IMR-90 (cell line): ENCODE results near the gene TMEM120A. TPM values are rescaled to one million over a fixed set of nuclear protein-coding genes. Genes with fewer than 3 reads are reported as not detected.

Experiments
- ATAC-seq: fragments of 200-7000 bp; cut with Tn5 transposase; 2 replicates; pipeline ENCODE4 v1.9.1; 2020; ENCODE audit warnings: low read depth, mild to moderate bottlenecking, moderate library complexity
- BruUV-seq: library from RNA; stranded (reverse); fragments of 400-500 nt; replicated peaks from 2 replicates; lab custom pipeline; 2021; lab: Mats Ljungman, UMichigan
- CTCF ChIA-PET: fragments of 300-600 bp; formaldehyde crosslinking; extraction: SDS; loops from one replicate; lab custom pipeline; 2021; ENCODE audit warnings: antibody characterized with exemption; lab: Yijun Ruan, JAX
- POLR2A ChIA-PET: fragments of 300-600 bp; sonication (Branson Sonifier 250); formaldehyde crosslinking; loops from one replicate; lab custom pipeline; 2022; ENCODE audit warnings: antibody characterized with exemption; ENCODE audit not compliant: unreplicated experiment; lab: Charles Lee
- DNase-seq: peaks from one replicate; pipeline ENCODE4 v3.0.0; 2013
- H2AFZ ChIP-seq: replicated peaks from 2 replicates; pipeline ENCODE3; 2013; ENCODE audit warnings: low read length, mild to moderate bottlenecking; ENCODE audit not compliant: poor library complexity
- H2AK5ac ChIP-seq: 2 replicates; pipeline ENCODE4 v1.6.1; 2013; ENCODE audit warnings: low read depth, low read length, inconsistent platforms
- H2AK9ac ChIP-seq: replicated peaks from 2 replicates; pipeline ENCODE3; 2013; ENCODE audit warnings: mild to moderate bottlenecking, low read depth, low read length, moderate library complexity; ENCODE audit not compliant: poor library complexity
- H2BK120ac ChIP-seq: 2 replicates; pipeline ENCODE4 v1.6.1; 2013; ENCODE audit warnings: low read depth, low read length, inconsistent platforms
- H2BK15ac ChIP-seq: 3 replicates; pipeline ENCODE4 v1.6.1; 2013; ENCODE audit warnings: low read depth, low read length, inconsistent platforms
- H2BK20ac ChIP-seq: 2 replicates; pipeline ENCODE4 v1.6.1; 2013; ENCODE audit warnings: low read depth, mild to moderate bottlenecking, inconsistent platforms, low read length, moderate library complexity
- H2BK5ac ChIP-seq: 2 replicates; pipeline ENCODE4 v1.6.1; 2013; ENCODE audit warnings: mild to moderate bottlenecking, low read depth, low read length, inconsistent platforms; ENCODE audit not compliant: poor library complexity, severe bottlenecking
- H3K14ac ChIP-seq: replicated peaks from 2 replicates; pipeline ENCODE4 v1.6.1; 2013; ENCODE audit warnings: low read depth, low read length, inconsistent platforms
- H3K18ac ChIP-seq: 2 replicates; pipeline ENCODE4 v1.6.1; 2013; ENCODE audit warnings: low read depth, low read length, control low read depth
- H3K23ac ChIP-seq: 2 replicates; pipeline ENCODE4 v1.6.1; 2013; ENCODE audit warnings: low read depth, low read length, inconsistent platforms
- H3K27ac ChIP-seq: 2 replicates; pipeline ENCODE4 v1.5.1; 2013; ENCODE audit warnings: mild to moderate bottlenecking, control low read depth, low read length; ENCODE audit not compliant: insufficient read depth
- H3K27me3 ChIP-seq: 2 replicates; pipeline ENCODE4 v1.6.1; 2013; ENCODE audit warnings: low read length; ENCODE audit not compliant: control insufficient read depth, insufficient read depth
- H3K36me3 ChIP-seq: 2 replicates; pipeline ENCODE4 v1.6.1; 2013; ENCODE audit warnings: low read length, mixed read lengths; ENCODE audit not compliant: control insufficient read depth, insufficient read depth
- H3K4ac ChIP-seq: 2 replicates; pipeline ENCODE4 v1.6.1; 2013; ENCODE audit warnings: low read depth, low read length, inconsistent platforms
- H3K4me1 ChIP-seq: 2 replicates; pipeline ENCODE4 v1.6.1; 2013; ENCODE audit warnings: low read length, mixed read lengths; ENCODE audit not compliant: control insufficient read depth, insufficient read depth
- H3K4me2 ChIP-seq: 2 replicates; pipeline ENCODE4 v1.6.1; 2013; ENCODE audit warnings: low read depth, mild to moderate bottlenecking, control low read depth, low read length, moderate library complexity
- H3K4me3 ChIP-seq: 2 replicates; pipeline ENCODE4 v1.5.1; 2013; ENCODE audit warnings: low read depth, mild to moderate bottlenecking, control low read depth, low read length, moderate library complexity; ENCODE audit not compliant: insufficient read depth
- H3K56ac ChIP-seq: 2 replicates; pipeline ENCODE4 v1.6.1; 2013; ENCODE audit warnings: low read length, inconsistent platforms; ENCODE audit not compliant: insufficient read depth; ENCODE audit errors: extremely low read depth
- H3K79me1 ChIP-seq, 2 experiments: 2 replicates each; pipeline ENCODE4 v1.6.1; 2013; ENCODE audit warnings: low read length in 2 of 2, inconsistent platforms in 1 of 2, low read depth in 1 of 2
- H3K9ac ChIP-seq: 2 replicates; pipeline ENCODE4 v1.6.1; 2013; ENCODE audit warnings: low read depth, low read length, control low read depth
- H3K9me1 ChIP-seq: 2 replicates; pipeline ENCODE4 v1.6.1; 2013; ENCODE audit warnings: low read length, inconsistent platforms; ENCODE audit not compliant: insufficient read depth
- H3K9me3 ChIP-seq: 2 replicates; pipeline ENCODE4 v1.6.1; 2013; ENCODE audit warnings: low read length; ENCODE audit not compliant: control insufficient read depth, insufficient read depth
- H4K20me1 ChIP-seq: 2 replicates; pipeline ENCODE4 v1.6.1; 2013; ENCODE audit warnings: low read length, inconsistent platforms; ENCODE audit not compliant: insufficient read depth
- H4K5ac ChIP-seq: 2 replicates; pipeline ENCODE4 v1.6.1; 2013; ENCODE audit warnings: mild to moderate bottlenecking, low read depth, low read length, control low read depth
- H4K8ac ChIP-seq, 2 experiments: 2 replicates each; pipeline ENCODE4 v1.6.1; 2013; ENCODE audit warnings: low read depth in 2 of 2, low read length in 2 of 2, control low read depth in 1 of 2, inconsistent platforms in 1 of 2
- H4K91ac ChIP-seq: 2 replicates; pipeline ENCODE4 v1.6.1; 2013; ENCODE audit warnings: low read depth, low read length, inconsistent platforms; ENCODE audit not compliant: insufficient read depth
- BHLHE40 ChIP-seq: fragments of 150-350 bp; IDR thresholded peaks from 2 replicates; pipeline ENCODE4 v1.6.1; 2016; ENCODE audit warnings: mild to moderate bottlenecking, low read depth, low read length
- NFE2L2 ChIP-seq: fragments of 150-350 bp; IDR thresholded peaks from 2 replicates; pipeline ENCODE4 v1.6.1; 2016; ENCODE audit warnings: low read depth, mild to moderate bottlenecking, low read length
- WGBS, 2 experiments: methylation state at CpG; one replicate each; pipeline versions ENCODE4 v1.1.5 to v1.1.7; 2013; ENCODE audit warnings: missing lambda C conversion rate in 2 of 2; ENCODE audit not compliant: insufficient read length in 1 of 2; ENCODE audit errors: extremely low coverage in 2 of 2; 5-methylcytosine and 5-hydroxymethylcytosine counted together
- dilution Hi-C: fragments of 300-500 bp; cut with HindIII; formaldehyde crosslinking; loops from one replicate; pipeline ENCODE4 v1.14.3; 2018; ENCODE audit warnings: low sequenced_read_pairs; ENCODE audit not compliant: unreplicated experiment
- in situ Hi-C: fragments of 300-500 bp; cut with MboI; formaldehyde crosslinking; loops from 3 replicates; pipeline ENCODE4 v1.14.3; 2019; ENCODE audit warnings: low sequenced_read_pairs, inconsistent platforms, mixed read lengths
- intact Hi-C: fragments of 100-400 bp; cut with micrococcal nuclease; formaldehyde crosslinking; loops from 2 replicates; pipeline ENCODE4 v1.10.0; 2022
- polyA plus RNA-seq, 3 experiments: library from polyadenylated mRNA; depleted of rRNA; stranded (reverse); fragments of >200 nt; gene quantifications; 2 replicates each; pipeline ENCODE4 v1.2.3, GENCODE V29; 2012; ENCODE audit warnings: low replicate concordance in 1 of 3
- total RNA-seq: library from RNA; depleted of rRNA; stranded (reverse); fragments of >200 nt; gene quantifications from 2 replicates; pipeline ENCODE4 v1.2.3, GENCODE V29; 2012

TMEM120A gene
- total and polyA plus RNA-seq, 2 of the 4 experiments (the other 2 are of a cell fraction): 32.1 to 39.3 TPM

- H3K14ac ChIP-seq: peak overlapping the region; percentile 89
- H2BK15ac ChIP-seq: no peak overlapping the region
- ChIA-PET POLR2A (interaction anchor here (0.5 kb wide), 1 partner anchor 33 kb away, joined by 5 read pairs; no protein-coding TSS in a partner anchor), CTCF (no interaction called here)
- in situ Hi-C loops (no loop called here), intact Hi-C loops (no loop called here), dilution Hi-C loops (no loop called here)
- ATAC-seq: peak; percentile 65
- peaks cover 8% of the 10 kb centered on the region; the same call in 1 of the 2 replicates for H3K36me3 ChIP-seq
- H4K5ac ChIP-seq: peak overlapping the region; percentile 9; the same call in 1 of the 2 replicates
- peak overlapping the region; percentile 52 for H2BK120ac ChIP-seq
- H3K4me1 ChIP-seq: peaks cover 15% of the 10 kb centered on the region
- H3K4me3 ChIP-seq: peak overlapping the region; percentile 70
- H3K18ac ChIP-seq: no peak overlapping the region
- H3K4me2 ChIP-seq: peak overlapping the region; percentile 84
- DNase-seq: peak; percentile 38
- peak overlapping the region; percentile 63 for H4K91ac ChIP-seq
- WGBS, 2 experiments: 5% methylated on average over 26 of the region's 40 CpGs; no CpG with 5 or more reads in 1 of the 2 experiments
- H3K23ac ChIP-seq: peak overlapping the region; percentile 52
- peak overlapping the region; percentile 91 for H3K4ac ChIP-seq
- H2AFZ ChIP-seq: peak overlapping the region; percentile 100
- peak overlapping the region; percentile 64 for H2BK5ac ChIP-seq
- H3K56ac ChIP-seq: no peak overlapping the region
- no peaks in the 10 kb centered on the region for H4K20me1 ChIP-seq
- no peaks in the 10 kb centered on the region for H3K27me3 ChIP-seq
- H2AK5ac ChIP-seq: peak overlapping the region; percentile 65
- peaks cover 6% of the 10 kb centered on the region; the same call in 1 of the 2 replicates for H3K9me1 ChIP-seq
- H3K9ac ChIP-seq: peak overlapping the region; percentile 61
- H3K27ac ChIP-seq: peak overlapping the region; percentile 64
- BruUV-seq: no TSS peak
- TF ChIP-seq NFE2L2: no peak
- TF ChIP-seq BHLHE40: peak; percentile 82
- H4K8ac ChIP-seq: peak overlapping the region in 1 of 2 experiments; percentile 90; a peak in 2 of 4 replicates
- H2AK9ac ChIP-seq: peak overlapping the region; percentile 98
- no peak overlapping the region for H2BK20ac ChIP-seq
- no peaks in the 10 kb centered on the region for H3K9me3 ChIP-seq
- H3K79me1 ChIP-seq: peaks cover 4 to 22% of the 10 kb centered on the region in 2 experiments; a peak in 3 of 4 replicates
Measured at GRCh38 chr7:75993689-75994387, 557 bp downstream of the TMEM120A start.
